GM18868 (cell line): ENCODE measurements around the gene SARS2.
A peak's percentile ranks its signal among the peaks of the same experiment; 100 is the strongest.

Experiments used
- ATAC-seq: cut with Tn5 transposase; IDR thresholded peaks from one replicate; pipeline ENCODE4 v1.9.1; 2021; ENCODE audit warnings: mild to moderate bottlenecking, moderate library complexity; ENCODE audit not compliant: unreplicated experiment

SARS2 gene

GRCh38 chr19:38919837-38920601, 10.5 kb downstream of the SARS2 start:
- no peak for ATAC-seq

GRCh38 chr19:38918526-38918925, 12.0 kb downstream of the SARS2 start:
- ATAC-seq, result no peak

- no peak for ATAC-seq
Observed at GRCh38 chr19:38917921-38918491, 12.6 kb downstream of the SARS2 start.

GRCh38 chr19:38917516-38917915, 13.0 kb downstream of the SARS2 start:
- ATAC-seq, result no peak

GRCh38 chr19:38915329-38916321, 14.9 kb downstream of the SARS2 start:
- no peak for ATAC-seq

GRCh38 chr19:38913958-38914357, 16.6 kb downstream of the SARS2 start:
- no peak for ATAC-seq

- ATAC-seq, result no peak
Observed at GRCh38 chr19:38912600-38913514, 17.7 kb downstream of the SARS2 start.

GRCh38 chr19:38911388-38912001, 19.1 kb downstream of the SARS2 start:
- no peak for ATAC-seq

- no peak for ATAC-seq
Observed at GRCh38 chr19:38910488-38910887, 20.1 kb downstream of the SARS2 start.

GRCh38 chr19:38908911-38909310, 21.7 kb downstream of the SARS2 start:
- no peak for ATAC-seq

GRCh38 chr19:38907670-38908069, 22.9 kb downstream of the SARS2 start:
- ATAC-seq, result no peak

GRCh38 chr19:38907227-38907626, 23.3 kb downstream of the SARS2 start:
- ATAC-seq, result no peak

GRCh38 chr19:38905620-38906019, 24.9 kb downstream of the SARS2 start:
- no peak for ATAC-seq

- ATAC-seq, result no peak
Observed at GRCh38 chr19:38904581-38905539, 25.7 kb downstream of the SARS2 start.

GRCh38 chr19:38901683-38902082, 28.9 kb downstream of the SARS2 start:
- ATAC-seq, result no peak

GRCh38 chr19:38900743-38901190, 29.8 kb downstream of the SARS2 start:
- ATAC-seq, result no peak

- ATAC-seq, result no peak
Observed at GRCh38 chr19:38900202-38900629, 30.3 kb downstream of the SARS2 start.

- peak; percentile 93 for ATAC-seq
Observed at GRCh38 chr19:38899447-38900201, 30.9 kb downstream of the SARS2 start, which contains the start of the genes NFKBIB and SIRT2. NFKBIB (plus strand) TSS chr19:38899969; CDS start chr19:38900033, 64 bp downstream. SIRT2 (minus strand) TSS chr19:38899618; CDS start chr19:38899521, 97 bp downstream.
